Coronary artery (tissue), 2 donors: Measurements from ENCODE around the gene ZNF577.
A peak's percentile ranks its signal among the peaks of the same experiment; 100 is the strongest.

Experiments used
- DNase-seq: peaks from one replicate; pipeline ENCODE4 v3.0.0-alpha.2; 2017; ENCODE audit warnings: low spot score
- H3K27ac ChIP-seq, 2 donors: fragments of 200-600 bp; sonication (generic); one replicate each; pipeline ENCODE4 v1.5.1; 2016 to 2019
- H3K4me3 ChIP-seq: fragments of 200-600 bp; sonication (generic); 2 replicates; pipeline ENCODE4 v1.5.1; 2016; ENCODE audit warnings: mild to moderate bottlenecking, moderate library complexity
- TF ChIP-seq, protein P1 (sequence below): fragments of 200-600 bp; sonication (generic); IDR thresholded peaks from one replicate; pipeline ENCODE4 v1.5.1; 2019; ENCODE audit warnings: antibody characterized with exemption

Gene ZNF577

DNA sequence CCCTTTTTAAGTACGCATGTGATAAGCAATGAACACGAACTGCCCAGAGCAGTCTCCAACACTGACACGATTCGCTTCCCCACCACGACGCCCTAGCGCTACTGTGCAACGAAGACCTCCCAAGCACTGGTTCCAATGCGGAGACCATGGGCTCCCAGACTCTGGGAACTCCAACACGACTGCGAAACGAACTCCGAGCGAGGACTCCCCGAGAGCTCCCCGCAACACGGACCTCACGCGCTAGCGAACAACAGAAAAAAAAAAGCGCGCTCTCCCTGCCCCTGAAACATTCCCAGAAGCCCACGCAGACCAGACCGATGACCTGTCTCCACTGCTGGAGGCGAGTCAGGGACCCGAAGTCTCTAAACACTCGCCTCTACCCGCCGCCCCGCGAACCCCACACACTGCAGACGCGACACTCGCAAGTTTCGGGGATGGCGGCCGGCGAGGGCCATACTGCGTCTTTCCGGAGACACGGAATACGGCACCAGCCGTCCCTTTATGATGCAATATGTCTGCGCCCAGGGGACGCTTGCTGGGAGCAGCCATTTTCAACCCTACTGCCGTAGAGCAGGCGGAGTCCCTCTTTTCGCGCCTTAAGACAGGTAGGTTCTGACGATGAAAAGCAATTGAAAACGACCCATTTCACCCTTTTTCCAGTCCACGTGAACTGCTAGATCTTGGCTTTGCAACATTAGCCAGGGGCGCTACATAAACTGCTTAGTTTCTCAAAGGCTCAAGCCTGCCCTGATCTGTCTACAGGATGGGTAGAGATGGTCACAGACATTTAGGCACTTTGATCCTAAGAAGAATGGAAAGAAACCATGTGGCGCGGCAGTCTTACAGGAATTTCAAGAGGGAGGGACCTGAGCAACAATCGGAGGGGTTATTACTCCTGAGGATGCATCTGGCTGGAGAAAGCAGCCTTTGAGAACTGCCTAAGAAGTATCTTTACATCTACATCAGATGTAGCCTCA lies at the start of gene ZNF577:
TSS of gene ZNF577 (minus strand) at position 430 of the 977 bp plus-strand sequence. CDS start 7,569 bp downstream, outside the sequence.
- peak; percentile 86 for DNase-seq
- peak within 1 kb of the TSS; percentile 71 for H3K4me3 ChIP-seq
- H3K27ac ChIP-seq: peak within 1 kb of the TSS; percentile 63 to 64
- TF ChIP-seq, protein P1, sequence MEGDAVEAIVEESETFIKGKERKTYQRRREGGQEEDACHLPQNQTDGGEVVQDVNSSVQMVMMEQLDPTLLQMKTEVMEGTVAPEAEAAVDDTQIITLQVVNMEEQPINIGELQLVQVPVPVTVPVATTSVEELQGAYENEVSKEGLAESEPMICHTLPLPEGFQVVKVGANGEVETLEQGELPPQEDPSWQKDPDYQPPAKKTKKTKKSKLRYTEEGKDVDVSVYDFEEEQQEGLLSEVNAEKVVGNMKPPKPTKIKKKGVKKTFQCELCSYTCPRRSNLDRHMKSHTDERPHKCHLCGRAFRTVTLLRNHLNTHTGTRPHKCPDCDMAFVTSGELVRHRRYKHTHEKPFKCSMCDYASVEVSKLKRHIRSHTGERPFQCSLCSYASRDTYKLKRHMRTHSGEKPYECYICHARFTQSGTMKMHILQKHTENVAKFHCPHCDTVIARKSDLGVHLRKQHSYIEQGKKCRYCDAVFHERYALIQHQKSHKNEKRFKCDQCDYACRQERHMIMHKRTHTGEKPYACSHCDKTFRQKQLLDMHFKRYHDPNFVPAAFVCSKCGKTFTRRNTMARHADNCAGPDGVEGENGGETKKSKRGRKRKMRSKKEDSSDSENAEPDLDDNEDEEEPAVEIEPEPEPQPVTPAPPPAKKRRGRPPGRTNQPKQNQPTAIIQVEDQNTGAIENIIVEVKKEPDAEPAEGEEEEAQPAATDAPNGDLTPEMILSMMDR: no peak

DNA sequence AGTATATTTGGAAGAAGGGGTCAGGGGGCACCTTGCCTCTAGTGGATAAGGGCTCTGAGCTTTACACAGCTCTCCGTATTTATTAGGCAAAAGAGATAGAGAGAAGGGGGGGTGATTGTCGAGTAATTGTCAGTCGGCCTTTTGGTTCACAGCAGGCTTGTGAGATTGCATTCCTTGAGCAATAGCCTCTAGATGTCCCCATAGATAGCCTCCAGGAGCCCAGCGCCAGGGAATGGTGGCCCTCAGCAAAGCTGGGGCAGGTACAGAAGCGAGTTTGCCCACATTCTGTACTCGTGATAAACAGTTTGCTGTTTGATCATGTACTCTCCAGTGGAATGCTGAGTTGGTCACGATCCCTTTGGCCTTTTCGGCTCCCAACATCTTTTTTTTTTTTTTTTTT lies 44.2 kb upstream of the ZNF577 start:
- Histone ChIP-seq H3K4me3 (no peak overlapping the region), H3K27ac (no peak overlapping the region)
- TF ChIP-seq, protein P1: no peak
- DNase-seq: no peak

DNA sequence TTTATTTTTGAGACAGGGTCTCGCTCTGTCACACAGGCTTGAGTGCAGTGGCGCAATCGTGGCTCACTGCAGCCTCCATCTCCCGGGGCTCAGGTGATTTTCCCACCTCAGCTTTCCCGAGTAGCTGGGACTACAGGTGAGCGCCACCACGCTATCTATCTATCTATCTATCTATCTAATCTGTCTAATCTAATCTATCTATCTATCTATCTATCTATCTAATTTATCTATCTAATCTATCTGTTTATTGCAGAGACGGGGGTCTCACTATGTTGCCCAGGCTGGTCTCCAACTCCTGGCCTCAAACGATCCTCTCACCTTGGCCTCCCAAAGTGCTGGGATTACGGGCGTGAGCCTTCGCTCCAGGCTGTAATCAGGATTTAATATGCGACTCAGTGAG lies 40.1 kb upstream of the ZNF577 start:
- peak overlapping the region; percentile 31 to 72 for H3K27ac ChIP-seq
- peak overlapping the region; percentile 85 for H3K4me3 ChIP-seq
- no peak for DNase-seq
- TF ChIP-seq, protein P1: no peak

DNA sequence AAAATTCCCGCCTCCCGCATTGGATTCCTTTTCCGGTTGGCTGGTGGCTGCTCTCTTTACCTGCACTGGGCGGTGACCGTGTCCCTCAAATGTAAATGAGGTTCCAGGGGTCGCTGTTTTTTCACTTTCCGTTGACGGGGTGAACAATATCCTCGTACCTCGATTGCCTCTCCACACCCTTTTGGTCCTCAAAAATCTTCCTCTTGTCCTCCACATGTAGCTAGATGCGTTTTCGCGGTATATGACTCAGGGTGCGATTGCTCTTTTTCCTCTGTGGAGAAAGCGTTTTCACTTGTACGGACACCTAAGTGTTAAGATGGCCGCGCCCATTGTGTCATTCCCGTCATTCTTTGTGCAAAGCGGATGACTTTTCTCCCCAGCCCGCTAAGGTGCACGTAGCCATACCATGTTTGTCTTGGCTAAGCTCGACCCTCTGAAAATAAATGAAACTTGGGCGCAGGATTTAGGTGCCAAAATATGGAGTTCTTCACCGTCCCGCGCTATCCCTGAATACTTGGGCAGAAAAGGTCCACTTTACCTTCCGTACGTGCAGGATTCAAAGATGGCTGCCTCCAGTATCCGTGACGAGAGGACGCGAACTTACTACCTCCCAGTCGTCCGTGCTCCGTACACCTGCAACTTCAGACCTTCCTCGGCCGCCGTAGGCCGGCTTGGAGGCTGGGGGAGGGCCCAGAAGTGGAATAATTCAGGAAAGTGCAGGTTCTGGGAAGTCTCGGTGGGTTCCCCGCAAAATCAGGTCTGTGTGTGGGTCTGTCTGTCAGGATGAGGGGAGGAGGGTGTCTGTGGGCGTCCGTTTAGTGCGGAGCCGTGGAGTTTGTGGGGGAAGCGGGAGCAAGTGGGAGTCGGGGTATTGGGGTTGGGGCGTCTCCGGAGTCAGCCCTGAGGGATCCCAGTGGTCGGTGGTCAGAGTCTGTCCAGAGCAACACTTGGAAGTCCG lies 39.3 kb upstream of the ZNF577 start, which contains the start of gene ZNF613:
TSS of gene ZNF613 (plus strand) at position 689 of the 958 bp plus-strand sequence. CDS start 8,749 bp downstream, outside the sequence.
- H3K4me3 ChIP-seq: peak within 1 kb of the TSS; percentile 85
- TF ChIP-seq, protein P1: no peak
- peak; percentile 87 for DNase-seq
- H3K27ac ChIP-seq: peak within 1 kb of the TSS; percentile 31 to 72

DNA sequence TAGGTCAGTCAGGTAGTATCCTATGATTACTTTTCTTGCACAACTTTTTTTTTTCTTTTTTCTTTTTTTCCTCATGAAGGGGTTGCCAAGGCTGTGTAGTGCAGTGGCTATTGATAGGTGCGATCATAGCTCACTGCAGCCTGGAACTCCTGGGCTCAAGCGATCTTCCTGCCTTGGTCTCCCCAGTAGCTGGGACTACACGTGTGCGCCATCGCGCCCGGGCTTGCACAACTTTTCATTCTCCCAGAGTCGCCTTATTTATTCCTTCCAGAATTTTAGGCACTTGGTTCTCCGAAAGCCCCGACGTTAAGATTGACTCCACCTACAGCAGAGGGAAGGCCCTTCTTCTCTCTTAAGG lies 38.7 kb upstream of the ZNF577 start:
- Histone ChIP-seq H3K4me3 (peak overlapping the region; percentile 85), H3K27ac (peak overlapping the region; percentile 31 to 72)
- DNase-seq: no peak
- TF ChIP-seq, protein P1: no peak

DNA sequence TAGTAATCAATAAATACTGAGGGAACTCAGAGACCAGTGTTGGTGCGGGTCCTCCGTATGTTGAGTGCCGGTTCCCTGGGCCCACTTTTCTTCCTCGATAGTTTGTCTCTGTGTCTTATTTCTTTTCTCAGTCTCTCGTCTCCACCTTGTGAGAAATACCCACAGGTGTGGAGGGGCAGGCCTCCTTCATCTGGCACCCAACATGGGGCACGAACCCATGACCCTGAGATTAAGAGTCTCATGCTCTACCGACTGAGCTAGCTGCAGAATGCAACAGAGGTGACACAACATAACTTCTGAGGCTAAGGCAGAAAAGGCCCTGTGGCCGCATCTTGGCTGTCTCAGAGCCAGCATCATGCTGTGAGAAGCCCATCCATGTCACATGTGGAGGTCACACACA lies 34.2 kb upstream of the ZNF577 start:
- no peak for DNase-seq
- peak overlapping the region; percentile 18 for H3K4me3 ChIP-seq
- no peak overlapping the region for H3K27ac ChIP-seq
- TF ChIP-seq, protein P1: no peak
